Adrenal gland (tissue), 5 donors: ENCODE measurements around the gene RALGPS1.

Experiments
- CTCF ChIP-seq, 6 experiments: fragments of 450-650 bp in 4 of 6; fragments of 200-600 bp in 2 of 6; sonication (generic) in 1 of 6; IDR thresholded peaks; 1 replicate in 5 of 6; 2 replicates in 1 of 6; pipeline versions ENCODE4 v1.5.1 to v1.8.0; 2016 to 2021; ENCODE audit warnings: antibody characterized with exemption in 6 of 6, mild to moderate bottlenecking in 2 of 6, moderate library complexity in 1 of 6
- POLR2A ChIP-seq, 2 donors: fragments of 450-650 bp; IDR thresholded peaks; one replicate each; pipeline ENCODE4 v1.6.1; 2017; ENCODE audit warnings: antibody characterized with exemption in 2 of 2, mild to moderate bottlenecking in 2 of 2, moderate library complexity in 1 of 2
- donor health status: DM: no; HTN: no; CAD: no.

- TF ChIP-seq CTCF (IDR thresholded peaks at IDR 0.05), result no peak
- TF ChIP-seq POLR2A (IDR thresholded peaks at IDR 0.05), result no peak
Measured at GRCh38 chr9:127216210-127216887, 301.8 kb downstream of the RALGPS1 start.
